OCI-LY7 (cell line): ENCODE data around the gene TRIM3.

Experiments used
- CTCF ChIP-seq: fragments of 200-600 bp; sonication (generic); conservative IDR thresholded peaks from 2 replicates; pipeline ENCODE4 v1.5.1; 2014; ENCODE audit warnings: mild to moderate bottlenecking, antibody characterized with exemption, low read length, moderate library complexity, mixed read lengths
- EZH2phosphoT487 ChIP-seq: fragments of 200-600 bp; sonication (generic); IDR thresholded peaks from 2 replicates; pipeline ENCODE4 v1.6.1; 2018; ENCODE audit warnings: low read depth, borderline replicate concordance, mild to moderate bottlenecking, mixed run types, antibody characterized with exemption, low read length, moderate library complexity, mixed read lengths

- TF ChIP-seq CTCF (peak; percentile 94), EZH2phosphoT487 (no peak)
These were observed 30.3 kb downstream of the TRIM3 start for GRCh38 chr11:6443269-6444003.
